Chondrocyte (in vitro differentiated cells): Measurements from ENCODE around the gene CDY2B. TPM values are rescaled to one million over a fixed set of nuclear protein-coding genes. Genes with fewer than 3 reads are reported as not detected.
"Not testable (repeated sequence)": the region's sequence is repeated elsewhere in the genome, so short reads cannot be mapped to it uniquely, and the experiment has no call there.

Experiments
- DNase-seq: peaks from one replicate; pipeline ENCODE4 v3.0.0; 2021; ENCODE audit warnings: mixed read lengths, low spot score
- H3K27ac Mint-ChIP-seq: one replicate; pipeline ENCODE4 v1.8.0; 2021; ENCODE audit warnings: mild to moderate bottlenecking, moderate library complexity, mixed read lengths; ENCODE audit not compliant: unreplicated experiment
- H3K27me3 Mint-ChIP-seq: 2 replicates; pipeline ENCODE4 v1.8.0; 2021; ENCODE audit warnings: low read depth, mixed read lengths
- H3K36me3 Mint-ChIP-seq: 2 replicates; pipeline ENCODE4 v1.8.0; 2021; ENCODE audit warnings: low read depth, mixed read lengths
- H3K4me1 Mint-ChIP-seq: 2 replicates; pipeline ENCODE4 v1.8.0; 2021; ENCODE audit warnings: low read depth, mild to moderate bottlenecking, mixed read lengths
- H3K4me3 Mint-ChIP-seq: one replicate; pipeline ENCODE4 v1.8.0; 2021; ENCODE audit warnings: mild to moderate bottlenecking, moderate library complexity, mixed read lengths; ENCODE audit not compliant: unreplicated experiment
- H3K9me3 Mint-ChIP-seq: 2 replicates; pipeline ENCODE4 v1.8.0; 2021; ENCODE audit warnings: low read depth, mixed read lengths
- long read RNA-seq: library from polyadenylated mRNA; stranded (forward); transcript quantifications from one replicate; pipeline ENCODE4 v2.0.0, GENCODE V29; 2021
- total RNA-seq: library from RNA; stranded (reverse); gene quantifications from 3 replicates; pipeline ENCODE4 v1.2.1, GENCODE V29; 2021

The CDY2B gene, protein sequence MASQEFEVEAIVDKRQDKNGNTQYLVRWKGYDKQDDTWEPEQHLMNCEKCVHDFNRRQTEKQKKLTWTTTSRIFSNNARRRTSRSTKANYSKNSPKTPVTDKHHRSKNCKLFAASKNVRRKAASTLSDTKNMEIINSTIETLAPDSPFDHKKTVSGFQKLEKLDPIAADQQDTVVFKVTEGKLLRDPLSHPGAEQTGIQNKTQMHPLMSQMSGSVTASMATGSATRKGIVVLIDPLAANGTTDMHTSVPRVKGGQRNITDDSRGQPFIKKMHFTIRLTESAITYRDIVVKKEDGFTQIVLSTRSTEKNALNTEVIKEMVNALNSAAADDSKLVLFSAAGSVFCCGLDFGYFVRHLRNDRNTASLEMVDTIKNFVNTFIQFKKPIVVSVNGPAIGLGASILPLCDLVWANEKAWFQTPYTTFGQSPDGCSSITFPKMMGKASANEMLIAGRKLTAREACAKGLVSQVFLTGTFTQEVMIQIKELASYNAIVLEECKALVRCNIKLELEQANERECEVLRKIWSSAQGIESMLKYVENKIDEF
- not detected in 3 replicates for total RNA-seq
- long read RNA-seq, result 0 reads

DNA sequence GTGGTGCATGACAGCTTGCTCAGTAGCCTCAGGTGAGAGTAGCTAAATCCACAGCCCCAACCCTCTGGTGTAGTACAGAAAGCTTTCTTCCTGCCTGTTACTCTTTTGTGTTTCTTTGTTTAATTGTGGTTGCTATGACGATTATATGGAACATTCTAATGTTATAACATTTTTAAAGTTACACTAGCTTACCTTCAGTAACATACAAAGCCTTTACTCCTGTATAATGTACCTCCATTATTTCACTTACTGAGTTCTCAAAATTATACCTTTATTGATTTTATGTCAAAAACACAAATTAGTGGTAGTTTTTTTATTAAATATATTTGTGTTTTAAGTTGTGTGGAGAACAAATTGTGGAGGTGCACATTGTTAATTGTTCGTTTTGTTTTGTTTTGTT lies at the start of gene CDY2B:
Gene CDY2B (minus strand): TSS at position 101 of the 400 bp plus-strand sequence. CDS start 328 bp downstream, outside the sequence.
- H3K27me3 Mint-ChIP-seq, H3K4me3 Mint-ChIP-seq, H3K4me1 Mint-ChIP-seq, H3K27ac Mint-ChIP-seq, H3K9me3 Mint-ChIP-seq, H3K36me3 Mint-ChIP-seq, DNase-seq: not testable (repeated sequence)

DNA sequence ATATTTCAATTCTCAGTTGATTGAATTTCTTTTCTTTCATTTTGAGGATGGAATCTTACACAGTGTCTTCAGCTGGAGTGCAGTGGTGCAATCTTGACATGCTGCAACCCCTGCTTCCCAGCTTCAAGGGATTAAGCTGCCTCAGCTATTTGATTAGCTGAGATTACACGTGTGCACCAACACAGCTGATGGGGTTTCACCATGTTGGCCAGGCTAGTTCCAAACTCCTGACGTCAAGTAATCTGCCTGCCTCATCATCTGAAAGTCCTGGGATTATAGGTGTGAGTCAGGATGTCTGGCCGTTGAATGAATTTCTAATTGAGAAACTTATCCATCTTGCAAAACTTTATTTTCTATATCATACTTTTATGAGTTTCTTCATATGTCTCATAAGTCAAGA lies 28.0 kb upstream of the CDY2B start:
- not testable (repeated sequence) for H3K36me3 Mint-ChIP-seq, H3K4me1 Mint-ChIP-seq, H3K4me3 Mint-ChIP-seq, DNase-seq, H3K9me3 Mint-ChIP-seq, H3K27me3 Mint-ChIP-seq, H3K27ac Mint-ChIP-seq

DNA sequence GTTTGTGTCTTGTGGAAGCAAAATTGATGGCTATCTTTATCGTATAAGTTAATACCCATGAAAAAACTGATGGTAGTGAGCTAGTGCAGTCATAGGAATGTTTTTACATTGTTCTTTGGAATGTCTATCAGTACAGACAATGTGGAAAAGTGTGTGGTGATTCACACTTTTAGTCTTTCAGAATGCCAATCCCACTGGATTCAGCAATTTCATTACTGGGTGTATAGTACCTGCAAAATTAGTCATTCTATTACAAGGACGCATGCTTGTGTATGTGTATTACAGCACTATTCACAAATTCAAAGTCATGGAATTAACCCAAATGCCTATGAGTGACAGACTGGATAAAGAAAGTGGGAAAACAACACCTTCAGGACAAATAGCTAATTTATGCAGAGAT lies 27.3 kb upstream of the CDY2B start:
- not testable (repeated sequence) for DNase-seq, H3K4me3 Mint-ChIP-seq, H3K4me1 Mint-ChIP-seq, H3K9me3 Mint-ChIP-seq, H3K27me3 Mint-ChIP-seq, H3K27ac Mint-ChIP-seq, H3K36me3 Mint-ChIP-seq

DNA sequence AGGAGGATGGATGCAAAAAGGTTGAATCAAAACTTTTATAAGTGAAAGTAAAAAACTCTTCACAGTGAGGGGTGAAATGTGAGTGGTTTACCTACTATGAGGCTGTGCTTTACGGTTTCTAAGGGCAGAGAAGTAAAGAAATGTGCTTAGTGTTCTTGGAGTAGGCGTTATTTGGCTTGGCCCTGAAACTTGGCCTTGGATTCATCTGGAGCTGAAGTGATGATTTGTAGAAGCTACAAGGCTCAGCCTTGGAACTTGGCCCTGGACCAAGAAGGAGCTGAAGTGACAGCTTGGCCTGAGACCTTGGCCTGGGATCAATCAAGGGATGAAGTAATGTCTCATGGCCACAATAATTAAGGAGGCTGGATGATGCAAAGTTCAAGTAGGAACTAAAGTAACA lies 1.7 kb upstream of the CDY2B start:
- H3K4me1 Mint-ChIP-seq, H3K9me3 Mint-ChIP-seq, DNase-seq, H3K36me3 Mint-ChIP-seq, H3K4me3 Mint-ChIP-seq, H3K27ac Mint-ChIP-seq, H3K27me3 Mint-ChIP-seq: not testable (repeated sequence)

DNA sequence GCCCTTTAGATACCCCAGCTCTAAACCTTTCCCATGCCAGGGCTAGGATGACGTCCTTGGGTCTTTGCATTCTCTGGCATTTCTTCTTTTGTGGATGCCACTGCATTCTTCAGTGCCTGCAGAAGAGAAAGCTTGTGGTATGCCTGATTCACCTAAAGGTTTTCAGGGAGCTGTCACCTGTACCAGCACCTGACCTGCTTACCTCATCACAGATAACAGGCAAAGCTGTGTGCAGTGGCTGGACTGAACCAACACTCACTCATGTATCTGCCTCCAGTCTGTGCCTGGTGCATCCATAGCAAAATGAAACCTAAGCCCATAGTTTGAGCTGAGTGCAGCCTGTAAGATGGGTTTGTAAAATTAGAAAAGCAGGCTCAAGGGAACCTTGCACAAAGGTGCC lies 3.3 kb downstream of the CDY2B start:
- DNase-seq, H3K4me1 Mint-ChIP-seq, H3K9me3 Mint-ChIP-seq, H3K27ac Mint-ChIP-seq, H3K36me3 Mint-ChIP-seq, H3K27me3 Mint-ChIP-seq, H3K4me3 Mint-ChIP-seq: not testable (repeated sequence)

DNA sequence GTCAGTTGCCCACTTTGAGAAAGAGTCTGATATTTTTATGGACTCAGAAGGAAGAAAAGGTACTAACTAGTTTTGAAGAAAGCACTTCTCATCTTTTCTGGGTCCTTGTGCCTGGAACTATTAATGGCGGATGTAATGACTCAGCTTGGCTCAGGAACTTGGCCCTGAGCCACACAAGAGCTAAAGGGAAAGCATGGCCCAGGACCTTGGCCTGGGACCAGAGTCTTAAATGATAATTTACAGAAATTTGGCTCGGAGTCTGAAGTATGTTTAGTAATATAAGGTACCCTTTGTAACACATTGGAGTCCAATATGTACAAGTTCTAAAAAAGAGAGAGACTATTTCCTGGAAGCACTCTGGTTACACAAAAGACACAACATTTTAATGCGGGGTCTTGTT lies 4.6 kb downstream of the CDY2B start:
- DNase-seq, H3K9me3 Mint-ChIP-seq, H3K4me1 Mint-ChIP-seq, H3K27ac Mint-ChIP-seq, H3K4me3 Mint-ChIP-seq, H3K27me3 Mint-ChIP-seq, H3K36me3 Mint-ChIP-seq: not testable (repeated sequence)

DNA sequence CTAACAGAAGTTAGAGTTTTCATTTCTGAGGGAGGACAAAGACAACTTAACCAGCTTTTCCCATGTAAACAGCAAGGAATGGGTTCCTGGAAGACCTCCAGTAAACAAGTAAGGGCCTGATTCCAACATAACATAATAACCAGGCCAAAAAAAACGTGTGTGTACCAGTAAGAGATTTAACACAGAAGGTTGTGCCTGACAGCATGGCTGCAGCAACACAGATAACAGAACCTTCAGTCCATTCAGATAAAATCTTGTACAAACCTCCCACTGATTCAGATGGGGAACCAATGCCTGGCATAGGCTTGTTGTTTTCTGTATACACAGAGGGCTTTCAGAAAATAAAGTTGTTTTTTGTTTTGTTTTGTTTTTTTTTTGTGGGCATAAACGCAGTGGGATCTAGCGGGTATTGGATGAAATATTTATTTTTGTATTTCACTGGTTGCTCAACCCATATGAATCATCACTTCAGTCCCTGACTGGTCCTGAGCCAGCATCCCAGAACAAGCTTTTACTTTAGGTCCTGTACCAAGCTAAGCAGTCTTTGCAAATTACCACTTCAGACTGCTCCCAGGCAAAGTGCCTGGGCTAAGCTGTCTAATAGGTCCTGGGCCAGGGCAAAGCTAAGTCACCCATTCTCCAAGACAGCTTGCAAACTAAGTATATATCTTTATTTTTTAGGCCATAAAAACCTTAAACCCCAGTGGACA lies 8.7 kb downstream of the CDY2B start:
- H3K4me1 Mint-ChIP-seq, H3K36me3 Mint-ChIP-seq, H3K9me3 Mint-ChIP-seq, H3K27me3 Mint-ChIP-seq, H3K27ac Mint-ChIP-seq, DNase-seq, H3K4me3 Mint-ChIP-seq: not testable (repeated sequence)

DNA sequence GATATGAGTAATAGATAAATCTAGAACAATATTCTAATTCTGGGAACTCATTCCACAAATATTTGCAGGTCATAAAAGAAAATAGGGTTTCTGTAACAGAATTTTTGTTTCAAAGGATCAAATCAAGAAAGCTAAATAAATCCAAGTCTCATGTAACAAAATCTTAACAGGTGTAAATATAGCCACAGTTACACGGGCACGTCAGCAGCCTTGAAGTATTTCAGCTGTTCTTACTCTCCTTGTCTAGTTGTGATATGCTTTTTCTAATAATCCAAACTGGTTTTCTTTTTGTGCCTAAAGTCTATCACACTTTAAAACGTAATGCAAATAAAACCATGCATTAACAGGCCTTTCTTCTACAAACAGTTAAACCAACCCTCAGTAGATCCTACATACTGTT lies 9.3 kb downstream of the CDY2B start:
- H3K4me1 Mint-ChIP-seq, H3K36me3 Mint-ChIP-seq, H3K27me3 Mint-ChIP-seq, DNase-seq, H3K9me3 Mint-ChIP-seq, H3K4me3 Mint-ChIP-seq, H3K27ac Mint-ChIP-seq: not testable (repeated sequence)

DNA sequence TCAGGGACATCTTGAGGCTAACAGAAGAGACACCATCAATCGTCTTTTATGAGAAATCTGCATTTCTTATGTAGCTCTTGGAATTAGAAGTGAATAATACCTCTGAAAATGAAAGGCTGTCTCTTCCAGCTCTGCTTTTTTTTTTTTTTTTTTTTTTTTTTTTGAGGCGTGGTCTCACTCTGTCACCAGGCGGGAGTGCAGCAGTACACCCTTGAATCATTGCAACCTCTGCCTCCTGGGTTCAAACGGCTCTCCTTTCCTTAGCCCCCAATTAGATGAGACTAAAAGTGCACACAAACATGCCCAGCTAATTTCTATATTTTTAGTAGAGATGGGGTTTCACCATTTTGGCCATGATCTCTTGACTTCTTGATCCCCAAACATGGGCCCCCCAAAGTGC lies 12.2 kb downstream of the CDY2B start:
- H3K36me3 Mint-ChIP-seq, H3K4me3 Mint-ChIP-seq, DNase-seq, H3K4me1 Mint-ChIP-seq, H3K27me3 Mint-ChIP-seq, H3K27ac Mint-ChIP-seq, H3K9me3 Mint-ChIP-seq: not testable (repeated sequence)

DNA sequence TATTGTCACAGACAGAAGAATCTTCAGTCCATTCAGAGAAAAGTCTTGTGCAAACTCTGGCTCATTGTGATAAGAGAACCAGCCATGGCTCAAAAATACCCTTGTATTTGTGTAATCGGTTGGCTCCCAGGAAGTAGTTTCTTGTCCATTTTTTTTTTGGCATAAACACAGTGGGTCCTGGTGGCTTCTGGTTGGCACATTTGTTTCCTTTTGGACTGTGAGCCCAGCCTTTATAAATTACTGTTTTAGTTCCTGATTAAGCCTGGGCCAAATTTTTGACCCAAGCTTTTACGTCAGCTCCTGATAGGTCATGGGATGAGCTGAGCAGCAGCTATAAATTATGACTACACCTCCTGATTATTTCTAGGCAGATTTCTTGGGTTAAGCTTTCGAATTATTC lies 19.4 kb downstream of the CDY2B start:
- H3K4me3 Mint-ChIP-seq, H3K27me3 Mint-ChIP-seq, H3K9me3 Mint-ChIP-seq, H3K36me3 Mint-ChIP-seq, H3K4me1 Mint-ChIP-seq, DNase-seq, H3K27ac Mint-ChIP-seq: not testable (repeated sequence)

DNA sequence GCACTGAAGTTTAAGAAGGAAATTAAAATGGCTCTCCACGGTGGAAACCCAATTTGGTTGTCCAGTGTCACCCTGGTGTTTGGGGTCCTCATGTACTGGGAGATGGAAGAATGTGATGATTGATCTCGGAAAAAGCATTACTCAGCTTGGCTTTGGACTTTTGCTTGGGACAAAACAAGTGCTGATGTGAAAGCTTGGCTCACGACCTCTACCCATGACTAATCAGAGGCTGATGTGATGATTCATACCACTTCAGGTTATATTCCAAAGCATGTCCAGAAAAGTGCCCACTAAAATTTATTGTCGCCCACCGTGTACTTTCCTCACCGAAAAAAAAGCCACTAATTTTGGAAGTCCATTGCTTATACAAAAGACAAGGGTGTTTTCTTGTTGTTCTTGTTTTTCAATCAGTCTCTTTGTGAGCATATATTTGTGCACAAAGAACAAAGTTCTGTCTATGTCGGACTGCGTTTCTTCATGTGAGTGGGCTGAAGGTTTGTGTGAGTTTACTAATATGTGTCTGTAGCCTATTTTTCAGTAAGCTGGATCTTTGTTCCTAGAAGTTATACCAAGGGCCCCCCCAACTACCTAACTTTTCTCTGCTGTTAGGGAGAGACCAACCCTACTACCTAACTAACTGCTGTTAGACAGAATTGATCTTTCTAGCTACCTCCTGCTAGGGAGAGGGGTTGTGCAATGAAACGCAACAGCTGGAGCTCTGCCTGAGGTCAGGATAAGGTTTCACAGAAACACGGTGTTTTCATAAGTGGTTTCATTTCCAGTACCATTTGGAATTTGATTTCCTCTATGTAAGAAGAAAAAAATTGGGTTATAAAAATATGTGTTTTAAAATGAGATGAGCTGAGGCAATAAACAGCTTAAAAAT lies 22.8 kb downstream of the CDY2B start:
- not testable (repeated sequence) for H3K9me3 Mint-ChIP-seq, H3K27ac Mint-ChIP-seq, DNase-seq, H3K36me3 Mint-ChIP-seq, H3K4me1 Mint-ChIP-seq, H3K27me3 Mint-ChIP-seq, H3K4me3 Mint-ChIP-seq

DNA sequence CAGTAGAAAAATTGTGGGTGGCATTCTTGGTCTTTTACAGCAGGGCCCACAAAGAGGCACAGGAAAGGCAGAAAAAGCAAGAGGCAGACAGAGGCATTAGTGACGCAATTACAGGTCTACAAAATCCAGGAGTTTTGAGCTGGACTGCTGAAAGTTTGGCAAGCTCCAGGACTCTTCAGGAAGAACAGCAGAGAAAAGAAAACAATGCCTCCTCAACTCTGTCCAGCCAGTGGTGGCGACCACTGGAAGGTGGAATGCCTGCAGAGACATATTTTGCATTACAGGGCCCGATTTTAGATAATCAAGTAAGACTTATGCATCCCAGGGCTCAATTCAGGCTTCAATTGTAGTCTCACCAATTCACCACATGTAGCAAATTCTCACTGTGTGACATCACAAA lies 23.5 kb downstream of the CDY2B start:
- DNase-seq, H3K36me3 Mint-ChIP-seq, H3K27ac Mint-ChIP-seq, H3K27me3 Mint-ChIP-seq, H3K4me3 Mint-ChIP-seq, H3K9me3 Mint-ChIP-seq, H3K4me1 Mint-ChIP-seq: not testable (repeated sequence)
